Osteocyte (in vitro differentiated cells): ENCODE results near the gene MRAS. TPM values are rescaled to one million over a fixed set of nuclear protein-coding genes. Genes with fewer than 3 reads are reported as not detected.

Experiments used
- DNase-seq: peaks from one replicate; pipeline ENCODE4 v3.0.0; 2021; ENCODE audit warnings: mixed read lengths; ENCODE audit not compliant: unreplicated experiment; ENCODE audit errors: extremely low spot score
- H3K27ac Mint-ChIP-seq: one replicate; pipeline ENCODE4 v1.8.0; 2021; ENCODE audit warnings: mild to moderate bottlenecking, mixed read lengths; ENCODE audit not compliant: unreplicated experiment
- H3K27me3 Mint-ChIP-seq: one replicate; pipeline ENCODE4 v1.8.0; 2021; ENCODE audit warnings: mixed read lengths; ENCODE audit not compliant: unreplicated experiment
- H3K36me3 Mint-ChIP-seq: one replicate; pipeline ENCODE4 v1.8.0; 2021; ENCODE audit warnings: mixed read lengths; ENCODE audit not compliant: unreplicated experiment
- H3K4me1 Mint-ChIP-seq: one replicate; pipeline ENCODE4 v1.8.0; 2021; ENCODE audit warnings: mixed read lengths; ENCODE audit not compliant: unreplicated experiment
- H3K4me3 Mint-ChIP-seq: one replicate; pipeline ENCODE4 v1.8.0; 2021; ENCODE audit warnings: mild to moderate bottlenecking, moderate library complexity, mixed read lengths; ENCODE audit not compliant: unreplicated experiment
- H3K9me3 Mint-ChIP-seq: one replicate; pipeline ENCODE4 v1.8.0; 2021; ENCODE audit warnings: mixed read lengths; ENCODE audit not compliant: unreplicated experiment
- total RNA-seq: library from RNA; stranded (reverse); gene quantifications from 2 replicates; pipeline ENCODE4 v1.2.1, GENCODE V29; 2021
- TF ChIP-seq, protein P1 (sequence below): fragments of 200-600 bp; sonication (generic); IDR thresholded peaks from 2 replicates; pipeline ENCODE4 v1.5.0; 2021; ENCODE audit warnings: antibody characterized with exemption, mild to moderate bottlenecking, moderate library complexity

The MRAS gene
- total RNA-seq, 1 donor from 2014 or later: 25.5 TPM

DNA sequence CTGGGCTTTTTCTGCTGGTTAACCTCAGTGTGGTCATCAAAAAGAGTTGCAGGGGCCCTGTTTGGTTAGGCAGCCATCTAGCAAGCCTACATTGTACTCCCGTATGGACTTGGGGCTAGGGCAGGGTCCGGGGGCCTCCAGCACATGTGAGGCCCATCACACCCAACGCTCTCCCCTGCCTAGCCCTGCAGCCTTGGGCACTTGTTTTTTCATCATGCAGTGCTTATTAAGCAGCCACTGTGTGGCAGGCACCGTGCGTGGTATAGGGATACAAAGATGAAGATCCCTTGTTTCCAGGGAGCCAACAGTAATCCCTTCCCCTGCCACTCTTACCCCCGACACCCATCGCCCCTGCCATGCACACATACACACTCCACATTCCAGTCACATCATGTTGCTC is 14.2 kb downstream of the MRAS start:
- Mint-ChIP-seq H3K4me1 (peaks cover 40% of the 10 kb centered on the region), H3K4me3 (no peak overlapping the region), H3K9me3 (no peaks in the 10 kb centered on the region), H3K27ac (no peak overlapping the region), H3K27me3 (no peaks in the 10 kb centered on the region), H3K36me3 (no peaks in the 10 kb centered on the region)
- TF ChIP-seq, protein P1, sequence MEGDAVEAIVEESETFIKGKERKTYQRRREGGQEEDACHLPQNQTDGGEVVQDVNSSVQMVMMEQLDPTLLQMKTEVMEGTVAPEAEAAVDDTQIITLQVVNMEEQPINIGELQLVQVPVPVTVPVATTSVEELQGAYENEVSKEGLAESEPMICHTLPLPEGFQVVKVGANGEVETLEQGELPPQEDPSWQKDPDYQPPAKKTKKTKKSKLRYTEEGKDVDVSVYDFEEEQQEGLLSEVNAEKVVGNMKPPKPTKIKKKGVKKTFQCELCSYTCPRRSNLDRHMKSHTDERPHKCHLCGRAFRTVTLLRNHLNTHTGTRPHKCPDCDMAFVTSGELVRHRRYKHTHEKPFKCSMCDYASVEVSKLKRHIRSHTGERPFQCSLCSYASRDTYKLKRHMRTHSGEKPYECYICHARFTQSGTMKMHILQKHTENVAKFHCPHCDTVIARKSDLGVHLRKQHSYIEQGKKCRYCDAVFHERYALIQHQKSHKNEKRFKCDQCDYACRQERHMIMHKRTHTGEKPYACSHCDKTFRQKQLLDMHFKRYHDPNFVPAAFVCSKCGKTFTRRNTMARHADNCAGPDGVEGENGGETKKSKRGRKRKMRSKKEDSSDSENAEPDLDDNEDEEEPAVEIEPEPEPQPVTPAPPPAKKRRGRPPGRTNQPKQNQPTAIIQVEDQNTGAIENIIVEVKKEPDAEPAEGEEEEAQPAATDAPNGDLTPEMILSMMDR: no peak
- no peak for DNase-seq

GRCh38 chr3:138363322-138363721 is 14.9 kb downstream of the MRAS start:
- TF ChIP-seq, protein P1: no peak
- no peaks in the 10 kb centered on the region for H3K36me3 Mint-ChIP-seq
- H3K9me3 Mint-ChIP-seq: no peaks in the 10 kb centered on the region
- H3K4me1 Mint-ChIP-seq: peaks cover 42% of the 10 kb centered on the region
- H3K27ac Mint-ChIP-seq: no peak overlapping the region
- H3K4me3 Mint-ChIP-seq: no peak overlapping the region
- no peak for DNase-seq
- no peaks in the 10 kb centered on the region for H3K27me3 Mint-ChIP-seq

- Mint-ChIP-seq H3K27ac (no peak overlapping the region), H3K27me3 (no peaks in the 10 kb centered on the region), H3K4me1 (peaks cover 36% of the 10 kb centered on the region), H3K9me3 (no peaks in the 10 kb centered on the region), H3K4me3 (no peak overlapping the region), H3K36me3 (no peaks in the 10 kb centered on the region)
- DNase-seq: no peak
- TF ChIP-seq, protein P1: no peak
These were observed 16.2 kb downstream of the MRAS start for GRCh38 chr3:138364356-138365252.

- peaks cover 34% of the 10 kb centered on the region for H3K4me1 Mint-ChIP-seq
- no peak overlapping the region for H3K4me3 Mint-ChIP-seq
- no peaks in the 10 kb centered on the region for H3K36me3 Mint-ChIP-seq
- no peak for DNase-seq
- H3K9me3 Mint-ChIP-seq: no peaks in the 10 kb centered on the region
- TF ChIP-seq, protein P1: no peak
- H3K27ac Mint-ChIP-seq: no peak overlapping the region
- no peaks in the 10 kb centered on the region for H3K27me3 Mint-ChIP-seq
These were observed 16.8 kb downstream of the MRAS start for GRCh38 chr3:138365253-138365555.

DNA sequence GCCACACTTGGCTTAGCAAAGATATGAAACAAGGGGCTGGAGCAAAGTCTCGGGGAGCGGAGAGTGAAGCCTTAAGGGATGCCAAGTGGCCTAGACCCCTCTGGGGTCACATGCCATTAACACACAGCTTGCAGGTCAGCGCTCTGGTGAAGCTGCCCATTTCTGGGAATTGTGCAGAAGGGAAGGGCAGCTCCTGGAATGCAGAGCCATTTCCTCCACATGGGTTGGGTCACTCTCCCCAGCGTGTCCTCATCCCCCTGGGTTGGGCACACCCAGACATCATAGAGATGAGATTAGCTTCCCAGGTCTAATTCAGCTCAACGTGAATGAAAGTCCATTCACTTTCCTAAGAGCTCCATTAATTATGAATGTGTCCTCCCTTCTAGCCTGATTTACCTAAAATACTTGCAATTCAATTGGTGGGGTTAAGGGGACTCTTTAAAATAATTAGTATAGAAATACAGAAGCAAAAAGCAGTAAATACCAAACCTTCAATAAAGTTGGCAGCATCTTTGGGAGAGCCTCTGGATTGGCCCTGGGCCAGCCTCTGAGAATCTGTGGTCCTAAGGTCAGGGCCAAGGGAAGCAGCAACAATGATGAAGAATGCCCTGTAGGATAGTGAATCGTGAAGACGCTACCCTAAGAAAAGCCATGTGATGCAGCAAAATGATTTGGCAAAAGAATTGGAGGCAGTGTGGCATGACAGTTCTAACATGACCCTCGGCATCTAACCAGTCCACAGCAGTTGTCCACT is 17.8 kb downstream of the MRAS start:
- Mint-ChIP-seq H3K36me3 (no peaks in the 10 kb centered on the region), H3K9me3 (no peaks in the 10 kb centered on the region), H3K4me1 (peaks cover 28% of the 10 kb centered on the region), H3K4me3 (no peak overlapping the region), H3K27ac (no peak overlapping the region), H3K27me3 (no peaks in the 10 kb centered on the region)
- DNase-seq: no peak
- TF ChIP-seq, protein P1: no peak
